Left lung (tissue), 10 donors: Measurements from ENCODE around the gene EIF4H. TPM values are rescaled to one million over a fixed set of nuclear protein-coding genes. Genes with fewer than 3 reads are reported as not detected.
A peak's percentile ranks its signal among the peaks of the same experiment; 100 is the strongest.

Source experiments
- ATAC-seq: fragments of 200-7000 bp; cut with Tn5 transposase; one replicate; pipeline ENCODE4 v1.9.1; 2020; ENCODE audit warnings: moderate library complexity
- DNase-seq, 4 donors: peaks; one replicate each; pipeline ENCODE4 v3.0.0-alpha.2; 2013 to 2020
- H3K27ac ChIP-seq, 2 donors: fragments of 200-600 bp; sonication (generic) in 1 of 2; one replicate each; pipeline versions ENCODE4 v1.5.0 to v1.8.0; 2020 to 2021
- H3K27me3 ChIP-seq, 2 donors: fragments of 200-600 bp; sonication (generic) in 1 of 2; one replicate each; pipeline versions ENCODE4 v1.5.0 to v1.8.0; 2020 to 2021
- H3K36me3 ChIP-seq, 2 donors: fragments of 200-600 bp; sonication (generic) in 1 of 2; one replicate each; pipeline versions ENCODE4 v1.5.0 to v1.8.0; 2020 to 2021
- H3K4me1 ChIP-seq, 2 donors: fragments of 200-600 bp; one replicate each; pipeline ENCODE4 v1.8.0; 2021
- H3K4me3 ChIP-seq, 2 donors: fragments of 200-600 bp; sonication (generic) in 1 of 2; one replicate each; pipeline versions ENCODE4 v1.5.0 to v1.8.0; 2020 to 2021; ENCODE audit warnings: mild to moderate bottlenecking in 1 of 2
- H3K9me3 ChIP-seq, 2 donors: fragments of 200-600 bp; sonication (generic) in 1 of 2; one replicate each; pipeline versions ENCODE4 v1.5.0 to v1.8.0; 2020 to 2021
- CTCF ChIP-seq, 2 donors: fragments of 200-600 bp; sonication (generic) in 1 of 2; IDR thresholded peaks; one replicate each; pipeline versions ENCODE4 v1.5.0 to v1.8.0; 2021; ENCODE audit warnings: antibody characterized with exemption in 2 of 2
- intact Hi-C, 2 donors: fragments of 100-400 bp; cut with DNase I; formaldehyde crosslinking; loops; one replicate each; pipeline versions ENCODE4 v1.11.2 to v1.14.2; 2022
- polyA plus RNA-seq, 6 donors: library from polyadenylated mRNA; unstranded; fragments of 120-200 nt; gene quantifications; one replicate each; pipeline ENCODE4 v1.2.1, GENCODE V29; 2013; ENCODE audit not compliant: insufficient read length in 6 of 6
- total RNA-seq, 2 donors: library from RNA; stranded (reverse); fragmentation: NEBNext Ultra II Directional; extraction: Animal tissue kit (Norgen Biotek cat#: 25700); gene quantifications; one replicate each; pipeline ENCODE4 v1.2.1, GENCODE V29; 2021
- donor health status: DM: no; HTN: yes; CAD: no.
- donor health status: DM: no; HTN: no; CAD: no.

EIF4H gene
- total and polyA plus RNA-seq, 8 donors = 203 to 308 (median 264) TPM

- intact Hi-C loops = loop anchor here in 1 of 2 donors (10.0 kb wide), 1 partner anchor 318 kb away; the partner anchor contains the start of gene TMEM270
- H3K4me1 ChIP-seq = peaks cover 44 to 98% of the 10 kb centered on the region in 2 donors
- H3K36me3 ChIP-seq = peaks cover 0 to 28% of the 10 kb centered on the region in 2 donors
- no peaks in the 10 kb centered on the region for H3K27me3 ChIP-seq
- no peaks in the 10 kb centered on the region for H3K9me3 ChIP-seq
- DNase-seq = no peak
- ATAC-seq = no peak
- peak overlapping the region in 1 of 2 donors; percentile 25 for H3K27ac ChIP-seq
- no peak for TF ChIP-seq CTCF (IDR thresholded peaks at IDR 0.05)
- no peak overlapping the region for H3K4me3 ChIP-seq
These were observed 9.0 kb downstream of the EIF4H start for GRCh38 chr7:74183142-74183541.

DNA sequence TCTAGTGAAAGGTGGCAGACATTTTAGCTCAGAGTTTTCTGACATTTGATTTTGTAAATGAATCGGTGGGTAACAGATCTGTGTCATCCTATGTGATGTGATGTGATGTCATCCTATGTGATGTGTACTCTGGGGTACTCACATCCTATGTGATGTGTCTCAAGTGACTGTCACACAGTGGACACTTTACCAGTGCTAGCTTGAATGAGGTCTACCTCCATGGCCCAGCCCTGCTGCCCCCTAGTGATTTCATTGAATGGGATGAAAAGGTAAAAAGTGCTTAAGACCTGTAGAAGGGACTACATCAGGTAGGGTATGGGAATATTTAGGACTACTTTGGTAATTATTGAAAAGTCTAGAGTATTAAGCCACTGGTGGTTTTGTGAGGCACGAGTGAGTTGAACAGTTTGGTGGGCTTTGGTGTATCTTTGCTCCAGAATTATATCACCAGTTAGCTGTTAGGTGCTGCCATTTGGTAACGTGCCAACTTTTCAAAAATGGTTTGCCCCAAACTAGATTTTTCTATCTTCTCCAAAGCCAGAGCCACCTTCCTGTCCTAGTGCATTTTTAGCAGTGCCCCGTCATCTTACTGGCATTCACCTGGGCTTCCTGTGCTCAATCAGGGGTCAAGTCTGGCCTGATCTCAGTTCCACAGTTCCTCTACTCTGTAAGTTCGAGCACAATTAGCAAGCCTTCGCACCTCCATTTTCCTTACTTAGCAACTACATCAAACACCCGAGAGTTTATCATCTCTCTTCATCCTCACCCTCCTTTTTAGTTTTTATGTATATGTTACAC lies 9.7 kb downstream of the EIF4H start:
- TF ChIP-seq CTCF (IDR thresholded peaks at IDR 0.05) = no peak
- no peak for DNase-seq
- peaks cover 44 to 94% of the 10 kb centered on the region in 2 donors for H3K4me1 ChIP-seq
- no peak overlapping the region for H3K27ac ChIP-seq
- no peak for ATAC-seq
- H3K9me3 ChIP-seq = no peaks in the 10 kb centered on the region
- peaks cover 0 to 35% of the 10 kb centered on the region in 2 donors for H3K36me3 ChIP-seq
- H3K27me3 ChIP-seq = no peaks in the 10 kb centered on the region
- intact Hi-C loops = loop anchor here in 1 of 2 donors (10.0 kb wide), 1 partner anchor 319 kb away; the partner anchor contains the start of gene TMEM270
- no peak overlapping the region for H3K4me3 ChIP-seq

DNA sequence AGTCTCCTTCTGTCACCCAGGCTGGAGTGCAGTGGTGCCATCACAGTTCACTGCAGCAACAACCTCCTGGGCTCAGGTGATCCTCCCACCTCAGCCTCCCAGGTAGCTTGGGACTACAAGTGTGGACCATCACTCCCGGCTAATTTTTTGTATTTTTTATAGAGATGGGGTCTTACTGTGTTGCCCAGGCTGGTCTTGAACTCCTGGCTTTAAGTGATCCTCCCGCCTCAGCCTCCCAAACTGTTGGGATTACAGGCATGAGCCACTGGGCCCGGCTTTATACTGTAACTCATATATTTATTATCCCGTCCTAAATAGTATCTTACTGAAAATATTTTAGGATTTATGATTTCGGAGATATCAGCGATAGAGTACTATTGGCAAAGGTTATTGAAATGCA lies 10.9 kb downstream of the EIF4H start:
- H3K36me3 ChIP-seq = peaks cover 0 to 42% of the 10 kb centered on the region in 2 donors
- no peak overlapping the region for H3K4me3 ChIP-seq
- TF ChIP-seq CTCF (IDR thresholded peaks at IDR 0.05) = no peak
- DNase-seq (no peak), ATAC-seq (no peak)
- no peak overlapping the region for H3K27ac ChIP-seq
- peaks cover 41 to 83% of the 10 kb centered on the region in 2 donors for H3K4me1 ChIP-seq
- intact Hi-C loops = loop anchor here in 1 of 2 donors (10.0 kb wide), 1 partner anchor 320 kb away; the partner anchor contains the start of gene TMEM270
- H3K27me3 ChIP-seq = no peaks in the 10 kb centered on the region
- no peaks in the 10 kb centered on the region for H3K9me3 ChIP-seq

GRCh38 chr7:74185636-74186035 lies 11.5 kb downstream of the EIF4H start:
- Histone ChIP-seq H3K36me3 (peaks cover 0 to 48% of the 10 kb centered on the region in 2 donors), H3K4me1 (peaks cover 39 to 77% of the 10 kb centered on the region in 2 donors), H3K27ac (no peak overlapping the region), H3K9me3 (no peaks in the 10 kb centered on the region), H3K4me3 (no peak overlapping the region), H3K27me3 (no peaks in the 10 kb centered on the region)
- no peak for TF ChIP-seq CTCF (IDR thresholded peaks at IDR 0.05)
- ATAC-seq = no peak
- no peak for DNase-seq
- intact Hi-C loops = loop anchor here in 1 of 2 donors (10.0 kb wide), 1 partner anchor 321 kb away; the partner anchor contains the start of gene TMEM270
